GM21360 (cell line): Measurements from ENCODE around the gene TSC22D3.
"Not testable (repeated sequence)": the region's sequence is repeated elsewhere in the genome, so short reads cannot be mapped to it uniquely, and the experiment has no call there.

Experiments
- ATAC-seq: cut with Tn5 transposase; IDR thresholded peaks from one replicate; pipeline ENCODE4 v1.9.1; 2021; ENCODE audit warnings: mild to moderate bottlenecking, moderate library complexity; ENCODE audit not compliant: unreplicated experiment

Gene TSC22D3

DNA sequence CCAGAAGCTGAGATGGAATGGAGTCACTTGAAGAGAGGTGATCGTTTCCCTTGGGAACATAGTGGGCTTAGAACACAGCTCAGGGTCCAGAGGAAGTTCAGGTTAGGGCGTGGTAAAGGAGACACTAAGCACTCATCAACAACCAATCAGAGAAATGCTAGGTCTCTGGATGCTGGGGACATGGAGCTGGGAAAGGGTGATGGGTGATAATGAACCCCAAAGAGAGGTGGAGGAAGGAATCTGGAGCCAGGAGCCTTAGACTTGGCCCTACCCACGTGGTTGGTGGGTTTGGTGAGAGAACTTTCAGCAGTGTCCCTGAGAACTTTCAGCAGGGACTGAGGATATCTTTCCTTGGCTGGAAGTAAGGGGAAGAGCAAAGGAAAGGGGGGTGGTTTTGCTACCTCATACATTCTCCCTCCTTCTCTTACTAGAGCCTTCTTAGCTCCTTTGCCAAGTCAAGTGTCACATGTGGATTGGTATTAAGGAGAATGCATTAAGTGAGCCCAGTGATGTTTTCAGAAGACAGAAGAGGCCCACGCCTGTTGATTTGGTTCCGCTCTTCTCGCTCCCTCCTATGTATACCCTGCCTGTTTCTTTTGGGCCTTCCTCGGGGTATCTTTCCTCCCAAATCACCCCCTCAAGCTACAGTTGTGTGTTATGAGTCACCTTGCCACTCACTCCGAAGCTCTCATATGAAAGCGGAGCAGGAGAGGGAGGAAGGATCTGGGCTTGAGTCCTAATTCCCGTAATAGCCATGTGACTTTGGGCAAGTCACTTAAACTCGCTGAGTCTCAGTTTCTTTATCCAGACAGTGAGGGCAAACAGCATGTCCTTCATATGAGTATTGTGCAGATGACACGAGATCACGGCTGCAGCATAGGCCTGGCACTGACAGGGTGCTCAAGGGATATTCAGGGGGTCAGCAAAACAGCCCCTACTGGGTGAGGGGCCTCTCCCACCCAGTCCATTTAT, 63.1 kb downstream of the TSC22D3 start:
- no peak for ATAC-seq

- ATAC-seq, result no peak
Measured at GRCh38 chrX:107711521-107712181, 63.9 kb downstream of the TSC22D3 start.

- ATAC-seq, result peak; percentile 89
Measured at GRCh38 chrX:107710617-107711391, 64.8 kb downstream of the TSC22D3 start.

DNA sequence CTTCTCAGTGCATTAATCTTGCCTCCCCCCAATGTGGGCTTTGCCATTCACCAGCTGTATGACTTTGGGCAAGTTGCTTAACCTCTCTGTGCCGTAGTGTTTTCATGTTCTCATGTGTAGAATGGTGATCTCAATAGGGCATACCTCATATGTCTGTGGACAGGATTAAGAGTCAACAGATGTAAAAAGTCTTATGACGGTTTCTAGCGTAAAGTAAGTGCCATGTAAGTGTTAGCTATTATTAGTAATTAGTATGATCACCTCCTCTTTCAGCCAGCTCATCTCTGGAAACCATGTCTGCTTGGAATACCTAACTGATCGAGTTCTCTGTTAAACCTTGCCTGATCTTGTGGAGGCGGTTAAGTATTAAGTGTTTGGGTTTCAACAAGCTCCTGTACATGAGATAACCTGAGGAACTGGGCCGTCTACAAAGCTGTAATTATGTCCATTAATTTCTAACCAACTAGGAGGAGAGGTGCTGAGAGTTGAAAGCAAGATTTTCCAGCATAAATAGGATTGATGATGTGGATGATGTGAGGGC, 66.3 kb downstream of the TSC22D3 start:
- ATAC-seq, result no peak

DNA sequence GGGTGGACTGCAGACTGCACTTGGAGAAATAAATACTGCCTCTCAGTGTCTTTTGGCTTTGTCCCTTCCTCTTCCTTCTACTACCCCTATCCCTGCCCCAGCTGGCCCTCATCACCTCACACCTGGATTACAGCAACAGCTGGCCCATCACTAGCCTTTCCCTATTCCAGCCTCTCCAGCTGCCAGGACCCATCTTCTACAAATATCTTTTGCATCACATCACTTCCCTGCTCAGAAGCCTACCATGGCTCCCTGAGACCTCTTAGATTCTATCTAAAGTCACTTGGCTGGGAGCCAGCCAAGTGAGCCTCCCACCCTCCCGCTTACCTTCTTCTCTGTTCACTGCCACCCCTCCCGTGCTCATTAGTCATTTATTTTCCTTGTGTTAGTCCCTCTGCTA, 66.8 kb downstream of the TSC22D3 start:
- ATAC-seq, result no peak

- no peak for ATAC-seq
Measured at GRCh38 chrX:107707866-107708265, 67.7 kb downstream of the TSC22D3 start.

- ATAC-seq, result no peak
Measured at GRCh38 chrX:107706309-107706708, 69.3 kb downstream of the TSC22D3 start.

DNA sequence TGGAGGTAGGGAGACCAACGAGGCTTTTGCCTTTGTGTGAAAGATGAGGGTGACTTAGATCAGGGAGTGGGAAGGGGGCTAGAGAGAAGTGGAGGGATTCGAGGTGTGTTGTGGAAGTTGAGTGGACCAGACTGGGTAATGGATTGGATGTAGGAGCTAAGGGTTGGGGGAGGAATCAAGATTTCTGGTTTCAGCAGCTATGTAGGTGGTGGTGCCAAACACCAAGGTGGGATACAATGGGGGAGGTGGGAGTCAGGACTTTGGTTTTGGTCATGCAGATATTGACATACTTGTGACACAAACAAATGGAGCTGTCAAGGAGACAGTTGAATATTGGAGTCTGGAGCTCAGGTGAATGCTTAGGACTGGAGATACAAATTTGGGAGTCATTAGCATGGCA, 71.0 kb downstream of the TSC22D3 start:
- ATAC-seq, result no peak

DNA sequence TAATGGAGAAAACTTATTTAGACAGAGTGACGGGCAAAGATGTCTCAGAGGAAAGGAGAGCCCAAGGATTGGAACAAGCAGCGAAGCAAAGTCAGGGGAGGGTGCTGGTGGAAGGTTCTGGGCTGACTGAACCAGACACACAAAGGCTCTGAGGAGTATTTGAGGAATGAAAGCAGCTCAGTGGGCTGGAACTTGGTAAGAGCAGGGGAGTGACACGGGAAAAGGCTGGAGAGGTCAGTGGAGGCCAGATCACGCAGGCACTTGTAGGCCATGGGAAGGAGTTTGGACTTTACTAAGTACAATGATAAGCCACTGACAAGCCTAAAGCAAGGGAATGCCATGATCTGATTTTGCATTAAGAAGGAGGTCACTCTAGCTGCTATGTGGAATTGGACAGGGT, 71.4 kb downstream of the TSC22D3 start:
- no peak for ATAC-seq

GRCh38 chrX:107701493-107702121, 74.0 kb downstream of the TSC22D3 start:
- ATAC-seq, result peak; percentile 63

- ATAC-seq, result no peak
Measured at GRCh38 chrX:107700790-107701189, 74.8 kb downstream of the TSC22D3 start.

DNA sequence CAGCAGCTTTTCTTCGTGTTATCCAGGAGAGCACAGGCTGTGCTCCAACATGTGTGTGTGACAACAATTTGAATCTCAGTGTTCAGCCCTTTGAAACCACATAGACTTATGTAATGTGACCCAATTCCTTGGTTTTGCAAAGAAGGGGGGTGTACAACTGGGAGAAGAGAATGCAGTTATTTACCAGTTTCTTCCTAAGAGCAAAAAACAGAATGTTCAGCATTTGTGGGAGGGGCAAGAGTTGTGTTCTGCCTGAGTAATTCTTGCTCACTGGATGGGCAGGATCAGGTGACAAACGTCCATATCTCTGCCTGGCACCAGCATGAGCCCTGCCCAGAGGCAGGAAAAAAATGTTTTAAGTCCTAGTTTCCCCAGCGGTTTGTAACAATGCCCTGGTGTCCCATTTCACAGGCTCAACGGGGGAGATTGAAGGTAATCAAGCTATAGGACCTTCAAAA, 75.2 kb downstream of the TSC22D3 start:
- ATAC-seq, result no peak

DNA sequence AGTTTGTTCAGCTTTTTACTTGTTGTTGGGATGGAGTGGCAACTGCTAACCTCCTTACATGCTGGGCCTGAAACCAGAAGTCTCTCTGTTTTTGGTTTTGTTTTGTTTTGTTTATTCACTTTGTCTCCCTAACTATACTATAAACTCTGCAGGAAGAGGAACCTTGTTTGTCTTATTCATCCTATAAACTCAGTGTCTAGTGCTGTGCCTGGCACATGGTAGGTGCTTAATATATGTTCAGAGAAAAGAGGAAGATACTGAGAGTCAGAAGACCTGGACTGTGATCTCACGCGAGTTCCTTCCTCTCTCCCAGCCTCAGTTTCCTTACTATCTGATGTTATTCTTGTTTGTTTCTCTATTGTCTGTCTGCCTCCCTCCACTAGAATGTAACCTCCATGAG, 76.0 kb downstream of the TSC22D3 start:
- no peak for ATAC-seq

GRCh38 chrX:107691024-107691448, 84.6 kb downstream of the TSC22D3 start:
- ATAC-seq, result no peak

DNA sequence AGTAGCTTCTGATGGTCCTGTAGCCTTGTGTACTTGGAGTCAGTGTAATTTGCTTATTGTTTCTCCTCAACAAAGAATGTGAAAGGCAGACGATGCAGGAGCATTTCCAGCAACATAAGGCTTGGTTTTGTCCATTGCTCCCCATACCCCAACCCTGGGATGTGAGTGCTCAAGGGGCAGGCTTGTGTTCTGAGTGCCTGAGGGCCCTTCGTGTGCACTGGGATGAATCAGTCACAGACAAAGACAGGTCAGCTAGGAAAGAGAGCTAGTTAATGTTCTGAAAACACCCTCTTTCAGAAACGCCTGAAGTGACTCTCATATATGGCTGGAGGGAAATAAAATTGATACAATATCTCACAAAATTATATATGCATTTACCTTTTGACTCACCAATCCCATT, 88.1 kb downstream of the TSC22D3 start:
- ATAC-seq, result no peak

- no peak for ATAC-seq
Measured at GRCh38 chrX:107686792-107687191, 88.8 kb downstream of the TSC22D3 start.

DNA sequence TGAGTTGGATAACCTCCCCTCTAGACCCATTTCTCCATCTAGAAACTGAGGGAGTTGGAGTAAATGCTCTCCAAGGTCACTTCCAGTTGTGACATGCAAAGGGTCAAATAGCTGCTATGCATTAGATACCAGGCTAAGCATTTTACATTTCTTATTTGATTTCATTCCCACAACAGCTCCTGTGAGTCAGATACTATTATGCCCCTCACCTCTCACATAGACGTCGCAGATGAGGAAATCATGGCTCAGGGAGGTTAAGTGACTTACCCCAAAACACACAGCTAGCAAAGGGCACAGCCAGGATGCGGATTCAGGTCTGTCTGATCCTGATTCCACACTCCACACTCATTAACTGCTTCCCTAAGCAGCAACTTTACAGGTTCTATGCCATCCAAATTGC, 89.6 kb downstream of the TSC22D3 start:
- ATAC-seq, result no peak

DNA sequence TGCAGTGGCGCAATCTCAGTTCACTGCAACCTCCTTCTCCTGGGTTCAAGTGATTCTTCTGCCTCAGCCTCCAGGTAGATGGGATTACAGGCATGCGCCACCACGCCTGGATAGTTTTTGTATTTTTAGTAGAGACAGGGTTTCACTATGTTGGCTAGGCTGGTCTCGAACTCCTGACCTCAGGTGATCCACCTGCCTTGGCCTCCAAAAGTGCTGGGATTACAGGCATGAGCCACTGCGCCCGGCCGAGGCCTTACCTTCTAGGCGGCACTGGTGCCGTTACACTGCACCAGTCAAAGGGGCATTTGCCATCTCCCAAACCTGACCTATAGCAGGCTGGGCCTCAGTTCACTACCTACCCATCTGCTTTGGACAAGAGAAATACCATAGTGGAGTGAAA, 90.0 kb downstream of the TSC22D3 start:
- not testable (repeated sequence) for ATAC-seq

DNA sequence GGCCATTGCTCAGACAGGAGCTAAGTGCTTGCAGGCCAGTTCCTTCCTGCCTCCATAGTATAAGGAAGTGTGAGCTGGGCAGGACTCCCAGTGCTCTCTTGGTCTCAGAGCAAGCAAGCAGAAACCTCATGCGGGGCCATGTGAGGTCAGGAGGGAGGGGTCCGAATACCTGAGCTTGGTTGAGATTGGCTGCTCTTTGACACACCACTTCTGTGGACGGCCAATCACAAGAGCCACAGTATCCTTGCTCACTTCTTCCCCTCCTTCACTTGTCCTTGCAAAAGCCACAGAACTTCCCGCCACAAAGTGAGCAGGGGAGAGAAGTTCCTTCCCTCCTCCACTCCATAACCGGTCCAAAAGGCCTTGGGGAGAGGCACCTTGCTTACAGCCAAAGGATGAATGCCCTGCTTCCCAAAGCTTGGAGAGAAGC, 90.6 kb downstream of the TSC22D3 start:
- ATAC-seq, result peak; percentile 75

DNA sequence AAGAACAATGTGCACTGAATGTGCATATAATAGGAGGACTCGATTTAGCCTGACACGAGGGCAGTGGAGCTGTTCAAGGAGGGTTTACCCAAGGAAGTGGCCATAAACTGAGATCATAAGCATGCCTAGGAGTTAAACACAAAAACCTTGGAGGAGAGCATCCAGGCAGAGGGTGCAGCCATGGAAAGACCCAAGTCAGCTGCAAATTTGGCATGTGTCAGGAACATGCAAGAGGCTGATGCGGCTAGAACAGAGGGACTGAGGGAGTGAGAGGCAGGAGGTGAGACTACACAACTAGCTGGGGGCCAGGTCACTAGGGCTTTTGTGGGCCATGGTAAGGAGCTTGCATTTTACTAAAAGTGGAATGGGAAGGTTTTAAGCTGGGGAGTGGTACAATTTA, 91.7 kb downstream of the TSC22D3 start:
- no peak for ATAC-seq
